ENCODE measurements around the gene PRDM7.

PRDM7 gene

DNA sequence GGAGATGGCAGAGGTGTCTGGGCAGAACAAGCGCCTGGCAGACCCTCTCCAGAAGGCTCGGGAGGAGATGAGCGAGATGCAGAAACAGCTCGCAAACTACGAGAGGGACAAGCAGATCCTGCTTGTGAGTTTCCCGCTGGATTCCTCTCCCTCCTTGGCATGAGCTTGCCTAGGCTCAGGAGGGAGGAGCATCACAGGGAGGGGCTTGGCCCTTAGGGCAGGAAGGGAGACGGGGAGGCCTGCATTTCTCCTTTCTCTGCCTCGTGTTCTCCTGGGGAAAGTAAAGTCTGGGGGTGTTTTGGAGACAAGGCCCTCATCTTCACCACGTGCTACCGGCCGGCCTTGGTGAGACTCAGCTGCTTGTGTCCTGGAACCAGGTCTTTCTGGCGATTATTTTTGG lies 39.9 kb downstream of the PRDM7 start:
- no peak for DNase-seq (ENCODE audit: low read depth, low spot score)

DNA sequence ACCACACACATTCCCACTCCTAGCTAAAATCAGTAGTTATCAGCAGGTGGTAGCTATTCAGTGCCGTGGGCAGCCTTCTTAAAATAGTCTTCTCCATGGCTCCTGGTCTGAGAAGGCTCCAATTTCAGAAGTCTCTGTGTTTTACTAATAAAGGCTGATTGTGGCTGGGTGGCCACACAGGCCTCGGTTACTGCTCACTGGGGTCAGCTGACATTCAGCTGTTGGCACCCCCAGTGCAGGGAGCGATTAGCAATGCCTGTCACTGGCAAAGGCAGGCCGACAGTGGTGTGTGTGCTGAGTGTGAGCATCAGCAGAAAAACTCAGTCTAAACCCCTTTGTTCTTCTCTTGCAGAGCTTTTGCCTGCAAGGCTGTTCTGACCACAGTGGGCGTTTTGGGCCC lies 41.2 kb downstream of the PRDM7 start:
- DNase-seq (ENCODE audit: low read depth, low spot score) = no peak

DNA sequence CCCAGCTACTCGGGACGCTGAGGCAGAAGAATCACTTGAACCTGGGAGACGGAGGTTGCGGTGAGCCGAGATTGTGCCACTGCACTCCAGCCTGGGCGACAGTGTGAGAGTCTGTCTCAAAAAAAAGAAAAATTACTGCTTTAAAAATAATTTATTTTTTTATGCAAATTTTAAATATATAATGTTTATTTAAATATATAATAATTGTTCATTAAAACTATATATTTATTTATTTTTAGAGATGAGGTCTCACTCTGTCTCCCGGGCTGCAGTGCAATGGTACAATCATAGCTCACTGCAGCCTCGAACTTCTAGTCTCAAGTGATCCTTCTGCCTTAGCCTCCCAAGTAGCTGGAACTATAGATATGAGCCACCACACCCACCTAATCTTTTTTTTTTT lies 42.6 kb downstream of the PRDM7 start:
- DNase-seq (ENCODE audit: low read depth, low spot score) = no peak

DNA sequence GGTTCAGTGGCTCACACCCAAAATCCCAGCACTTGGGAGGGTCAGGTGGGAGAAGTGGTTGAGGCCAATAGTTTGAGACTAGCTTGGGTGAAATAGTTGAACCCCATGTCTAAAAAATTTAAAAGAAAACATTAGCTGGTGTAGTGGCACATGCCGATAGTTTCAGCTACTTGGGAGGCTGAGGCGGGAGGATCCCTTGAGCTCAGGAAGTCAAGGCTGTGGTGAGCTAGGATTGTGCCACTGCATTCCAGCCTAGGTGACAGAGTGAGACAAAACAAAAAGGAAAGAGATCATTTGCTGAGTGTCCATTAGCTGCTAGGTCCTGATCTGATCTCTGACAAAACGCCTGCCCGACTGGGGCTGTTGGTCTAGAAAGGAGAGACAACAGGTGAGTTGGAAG lies 43.7 kb downstream of the PRDM7 start:
- no peak for DNase-seq (ENCODE audit: low read depth, low spot score)

DNA sequence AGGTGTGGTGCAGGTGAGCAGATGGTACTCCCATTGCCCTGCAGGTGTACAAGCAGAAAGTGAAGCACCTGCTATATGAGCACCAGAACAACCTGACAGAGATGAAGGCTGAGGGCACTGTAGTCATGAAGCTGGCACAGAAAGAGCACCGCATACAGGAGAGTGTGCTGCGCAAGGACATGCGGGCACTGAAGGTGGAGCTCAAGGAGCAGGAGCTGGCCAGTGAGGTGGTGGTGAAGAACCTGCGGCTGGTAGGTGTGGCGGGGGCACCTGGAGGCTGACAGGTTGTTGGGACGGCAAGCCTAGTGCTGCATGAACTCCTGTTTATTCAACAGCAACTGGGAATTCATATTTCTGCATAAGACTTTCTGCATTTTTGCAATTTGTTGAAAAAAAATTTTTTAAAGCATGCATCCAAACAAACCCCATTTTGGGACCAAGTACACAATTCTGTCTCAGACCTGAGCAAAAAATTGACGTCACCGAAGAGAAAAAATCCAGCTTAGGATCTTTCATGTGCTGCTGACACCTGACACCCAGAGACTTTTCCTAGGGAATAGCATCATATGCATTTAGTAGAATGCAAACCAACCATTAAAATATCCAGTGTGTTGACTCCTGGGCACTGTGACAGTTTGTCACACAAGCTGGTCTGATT lies 44.3 kb downstream of the PRDM7 start:
- no peak for DNase-seq (ENCODE audit: low read depth, low spot score)

DNA sequence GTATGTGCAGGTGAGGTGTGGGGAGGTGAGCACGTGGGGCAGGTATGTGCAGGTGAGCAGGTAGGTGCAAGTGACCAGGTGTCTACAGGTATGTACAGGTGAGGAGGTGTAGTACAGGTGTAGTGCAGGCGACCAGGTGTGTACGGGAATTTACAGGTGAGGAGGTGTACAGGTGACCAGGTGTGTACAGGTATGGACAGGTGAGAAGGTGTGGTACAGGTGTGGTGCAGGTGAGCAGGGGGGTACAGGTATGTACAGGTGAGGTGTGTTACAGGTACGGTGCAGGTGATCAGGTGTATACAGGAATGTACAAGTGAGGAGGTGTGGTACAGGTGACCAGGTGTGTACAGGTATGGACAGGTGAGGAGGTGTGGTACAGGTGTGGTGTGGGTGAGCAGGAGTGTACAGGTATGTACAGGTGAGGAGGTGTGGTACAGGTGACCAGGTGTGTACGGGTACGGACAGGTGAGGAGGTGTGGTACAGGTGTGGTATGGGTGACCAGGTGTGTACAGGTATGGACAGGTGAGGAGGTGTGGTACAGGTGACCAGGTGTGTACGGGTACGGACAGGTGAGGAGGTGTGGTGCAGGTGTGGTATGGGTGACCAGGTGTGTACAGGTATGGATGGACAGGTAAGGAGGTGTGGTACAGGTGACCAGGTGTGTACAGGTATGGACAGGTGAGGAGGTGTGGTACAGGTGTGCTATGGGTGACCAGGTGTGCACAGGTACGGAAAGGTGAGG lies 45.0 kb downstream of the PRDM7 start:
- DNase-seq (ENCODE audit: low read depth, low spot score) = no peak

DNA sequence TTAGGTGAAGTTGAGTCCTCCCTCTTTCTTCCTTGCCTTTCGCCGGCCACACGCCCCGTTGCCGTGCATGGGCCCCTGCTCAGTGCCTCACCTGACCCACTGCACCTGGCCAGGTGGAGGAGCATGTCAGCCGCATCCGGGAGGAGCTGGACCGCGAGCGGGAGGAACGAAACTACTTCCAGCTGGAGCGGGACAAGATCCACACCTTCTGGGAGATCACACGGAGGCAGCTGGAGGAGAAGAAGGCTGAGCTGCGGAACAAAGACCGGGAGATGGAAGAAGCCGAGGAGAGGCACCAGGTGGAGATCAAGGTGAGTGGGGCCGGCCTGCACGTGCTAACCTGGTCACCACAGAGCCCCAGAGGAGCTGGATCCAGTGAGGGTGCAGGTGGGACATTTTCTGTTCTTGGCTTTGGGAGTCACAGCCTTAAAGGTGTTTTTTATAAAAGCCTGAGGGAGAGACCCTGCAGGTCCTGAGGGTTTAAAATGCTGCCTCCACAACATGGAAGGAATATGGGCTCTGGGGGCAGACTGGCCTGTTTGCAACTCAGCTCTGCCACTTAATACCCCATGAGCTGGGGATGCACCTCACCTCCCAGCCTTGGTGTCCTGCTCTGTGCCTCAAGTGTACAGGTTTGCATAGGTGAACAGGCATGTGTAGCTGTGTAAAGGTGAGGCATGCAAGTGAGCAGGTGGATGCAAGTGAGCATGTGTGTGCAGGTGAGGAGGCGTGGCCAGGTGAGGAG lies 45.8 kb downstream of the PRDM7 start:
- no peak for DNase-seq (ENCODE audit: low read depth, low spot score)

DNA sequence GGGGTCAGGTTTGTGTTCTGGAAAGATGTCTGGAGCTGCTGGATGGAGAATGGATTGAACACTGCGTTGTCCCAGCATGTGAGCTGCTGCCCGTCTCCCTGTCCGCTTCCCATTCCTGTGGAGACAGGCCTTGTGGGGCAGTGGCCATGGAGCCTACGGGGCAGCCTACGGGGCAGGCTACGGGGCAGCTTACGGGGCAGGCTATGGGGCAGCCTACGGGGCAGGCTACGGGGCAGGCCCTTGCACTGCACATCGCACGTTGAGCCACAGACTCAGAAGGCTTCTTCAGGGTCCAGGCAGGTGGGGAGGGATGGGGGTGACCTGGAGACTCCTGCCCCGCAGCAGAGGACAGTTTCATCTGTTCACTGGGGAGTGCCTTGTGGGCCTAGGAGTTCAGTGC lies 48.1 kb downstream of the PRDM7 start:
- no peak for DNase-seq (ENCODE audit: low read depth, low spot score)

DNA sequence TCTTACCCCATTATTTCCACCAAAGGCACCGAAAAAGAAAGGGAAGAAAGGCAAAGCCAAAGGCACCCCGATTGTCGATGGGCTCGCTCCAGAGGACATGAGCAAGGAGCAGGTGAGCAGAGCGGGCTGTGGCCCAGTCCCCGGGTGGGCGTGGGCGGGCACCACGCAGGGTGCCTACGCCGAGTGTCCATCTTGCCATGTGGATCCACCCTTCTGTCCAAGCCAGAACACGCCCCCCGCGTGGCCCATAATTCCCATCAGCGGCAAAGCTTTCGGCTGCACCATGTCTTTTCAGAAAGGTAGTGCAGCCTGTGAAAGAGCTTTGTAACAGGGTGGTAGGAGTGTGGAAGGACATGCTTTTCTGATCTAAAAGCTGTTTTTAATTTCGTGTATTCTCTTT lies 49.5 kb downstream of the PRDM7 start:
- DNase-seq (ENCODE audit: low read depth, low spot score) = no peak

DNA sequence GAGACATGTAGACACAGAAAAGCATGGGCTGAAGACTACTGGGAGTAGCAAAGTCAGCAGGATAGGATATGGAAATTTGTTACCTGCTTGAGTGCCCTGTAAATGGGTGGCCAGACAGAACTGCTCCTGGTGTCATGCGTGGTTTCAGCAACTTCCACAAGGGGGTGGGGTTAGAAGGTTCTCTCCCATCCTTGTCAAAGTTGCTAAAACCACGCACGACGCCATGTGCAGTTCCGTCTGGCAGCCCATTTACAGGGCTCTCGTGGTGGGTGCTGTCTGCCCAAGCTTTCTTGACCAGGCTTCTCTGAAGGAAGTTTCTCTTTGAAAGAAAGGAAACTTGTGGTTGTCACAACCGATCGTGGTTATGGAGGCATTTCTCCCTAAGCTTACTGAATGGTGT lies 51.0 kb downstream of the PRDM7 start:
- DNase-seq (ENCODE audit: low read depth, low spot score) = no peak

DNA sequence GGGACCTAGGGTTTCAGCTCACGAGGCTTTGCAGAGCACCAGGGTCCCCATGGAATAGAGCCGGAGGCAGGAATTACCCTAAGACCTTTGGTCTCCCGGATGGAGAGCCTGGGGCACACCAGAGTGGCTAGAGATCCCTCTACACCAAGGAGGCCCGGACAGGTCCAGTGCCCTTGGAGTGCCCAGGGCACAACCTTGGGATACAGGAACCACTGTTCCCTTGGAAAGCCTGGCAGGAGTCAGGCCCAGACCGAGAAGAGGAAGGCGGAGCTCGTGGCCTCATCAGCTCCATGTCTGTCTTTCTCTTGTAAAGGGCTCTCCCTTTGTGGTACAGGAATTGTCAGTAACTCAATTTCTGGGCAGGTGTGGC lies 54.1 kb downstream of the PRDM7 start:
- no peak for DNase-seq (ENCODE audit: low read depth, low spot score)

DNA sequence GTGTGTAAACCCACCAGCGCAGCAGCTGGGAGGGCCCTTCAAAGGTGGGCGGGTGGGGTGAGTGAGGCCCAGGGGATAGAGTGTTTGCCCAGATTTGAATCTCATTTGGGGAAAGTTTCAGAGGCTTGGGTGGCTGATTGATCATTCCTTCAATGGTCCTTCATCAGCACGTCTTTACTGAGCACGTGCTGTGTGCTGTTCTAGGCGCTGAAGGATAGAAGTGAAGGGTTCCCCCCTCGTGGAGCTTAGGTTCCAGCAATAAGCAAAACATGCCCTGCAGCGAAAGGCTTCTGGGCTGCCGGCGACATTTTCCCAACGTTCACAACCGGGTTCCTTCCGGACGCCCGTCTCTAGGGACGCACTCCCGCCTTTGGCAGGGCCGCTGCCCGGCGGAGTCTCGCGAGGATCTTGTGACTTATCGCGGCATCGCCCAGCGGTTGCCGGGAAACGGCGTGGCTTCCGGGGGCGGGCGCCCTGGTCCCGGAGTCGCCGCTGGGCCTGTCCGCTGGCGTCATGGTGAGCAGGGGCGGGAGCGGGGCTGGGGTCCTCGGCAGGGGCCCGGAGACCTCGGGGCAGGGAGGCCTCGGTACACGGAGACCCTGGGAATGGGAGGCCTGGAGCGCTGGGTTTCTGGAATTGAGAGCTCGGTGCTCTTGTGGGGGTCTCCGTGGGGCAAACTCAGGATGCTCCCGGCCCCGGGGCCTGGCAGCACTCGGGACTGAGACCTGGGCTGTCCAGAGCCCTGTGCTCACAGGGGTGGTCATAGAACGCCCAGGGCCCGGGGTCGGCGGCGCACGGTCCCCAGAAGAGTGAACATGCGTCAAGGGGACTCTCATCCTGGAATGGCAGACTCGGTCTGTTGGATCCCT lies 54.7 kb downstream of the PRDM7 start:
- no peak for DNase-seq (ENCODE audit: low read depth, low spot score)

DNA sequence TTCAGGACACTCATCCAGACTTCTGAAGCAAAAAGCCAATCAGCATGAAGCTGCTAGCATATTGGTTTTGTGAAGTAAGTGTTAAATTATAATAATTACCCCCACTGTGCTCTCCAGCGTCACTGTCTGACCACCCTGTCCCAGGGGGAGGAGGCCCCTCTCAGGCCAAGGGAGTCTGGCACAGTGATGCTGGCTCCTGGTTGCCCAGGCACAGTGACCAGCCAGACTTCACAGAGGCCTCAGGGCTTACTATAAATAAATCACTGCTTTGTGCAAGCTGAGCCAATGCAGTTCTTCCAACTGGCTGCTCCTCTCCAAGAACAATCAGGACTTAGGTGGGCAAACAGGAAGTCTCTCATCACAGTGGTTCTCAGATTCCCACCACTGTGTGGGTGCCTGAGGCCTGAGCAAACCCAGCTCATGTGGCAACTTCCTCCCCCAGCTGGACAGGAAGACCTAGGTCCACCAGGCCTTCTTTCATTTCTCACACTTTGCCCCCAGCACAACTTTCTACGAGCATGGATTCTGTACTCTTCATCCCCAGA lies 56.2 kb downstream of the PRDM7 start:
- DNase-seq (ENCODE audit: low read depth, low spot score) = no peak

DNA sequence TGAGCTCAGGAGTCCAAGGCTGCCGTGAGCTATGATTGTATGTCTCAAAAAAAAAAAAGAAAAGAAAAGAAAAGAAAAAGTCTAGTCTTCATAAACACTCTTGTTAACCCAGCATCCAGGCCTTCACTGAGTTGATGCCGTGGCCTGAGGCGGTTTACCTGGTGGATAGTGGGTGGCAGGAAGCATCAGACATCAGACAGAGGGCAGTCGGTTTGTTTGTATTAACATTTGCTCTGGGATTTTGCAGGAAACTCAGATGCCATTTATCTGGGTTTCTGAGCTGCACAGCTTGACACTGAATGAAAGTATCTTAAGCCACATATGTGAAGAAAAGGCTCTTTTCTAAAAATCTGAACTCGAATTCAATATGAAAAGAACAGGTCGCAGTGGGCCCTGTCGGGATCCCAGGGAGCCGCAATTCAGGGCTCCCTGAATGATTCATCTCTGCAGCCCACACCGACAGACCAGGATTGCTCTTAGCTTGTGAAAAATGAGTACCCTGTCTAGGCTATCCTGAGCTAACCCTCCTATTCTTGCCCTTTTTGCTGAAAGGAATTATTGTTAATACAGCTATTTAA lies 56.8 kb downstream of the PRDM7 start:
- no peak for DNase-seq (ENCODE audit: low read depth, low spot score)

DNA sequence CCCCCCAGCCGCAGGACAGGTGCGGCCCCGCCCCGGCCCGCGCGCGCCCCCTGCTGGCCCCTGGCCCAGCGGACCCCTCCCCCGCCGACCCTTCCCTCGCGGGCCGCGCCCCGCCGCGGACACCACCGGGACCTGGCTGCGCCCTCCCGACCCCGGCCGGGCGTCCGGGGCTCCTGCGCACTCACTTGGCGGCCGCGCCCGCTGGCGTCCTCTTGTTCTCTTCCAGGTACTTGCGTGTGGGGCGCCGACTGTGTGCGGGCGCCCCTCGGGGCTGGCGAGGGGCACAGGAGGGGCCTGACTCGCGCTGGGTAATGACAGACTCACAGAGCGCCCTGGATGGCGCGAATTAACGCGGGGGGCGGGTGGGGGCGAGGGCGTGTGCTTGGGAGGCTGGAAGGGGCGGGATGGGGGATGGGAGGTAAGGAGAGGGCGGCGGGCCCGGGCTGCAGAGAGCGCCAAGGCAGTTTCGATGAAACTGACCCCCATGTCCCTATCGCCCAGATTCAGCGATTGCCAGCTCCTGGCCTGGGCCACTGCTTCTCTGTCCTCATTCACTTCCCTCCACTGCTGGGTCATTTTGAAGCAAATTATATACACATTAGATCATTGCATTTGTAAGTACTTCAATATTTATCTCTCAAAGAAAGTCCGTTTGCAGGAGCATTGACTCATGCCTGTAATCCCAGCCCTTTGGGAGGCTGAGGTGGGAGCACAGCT lies 57.4 kb downstream of the PRDM7 start:
- DNase-seq (ENCODE audit: low read depth, low spot score) = no peak

DNA sequence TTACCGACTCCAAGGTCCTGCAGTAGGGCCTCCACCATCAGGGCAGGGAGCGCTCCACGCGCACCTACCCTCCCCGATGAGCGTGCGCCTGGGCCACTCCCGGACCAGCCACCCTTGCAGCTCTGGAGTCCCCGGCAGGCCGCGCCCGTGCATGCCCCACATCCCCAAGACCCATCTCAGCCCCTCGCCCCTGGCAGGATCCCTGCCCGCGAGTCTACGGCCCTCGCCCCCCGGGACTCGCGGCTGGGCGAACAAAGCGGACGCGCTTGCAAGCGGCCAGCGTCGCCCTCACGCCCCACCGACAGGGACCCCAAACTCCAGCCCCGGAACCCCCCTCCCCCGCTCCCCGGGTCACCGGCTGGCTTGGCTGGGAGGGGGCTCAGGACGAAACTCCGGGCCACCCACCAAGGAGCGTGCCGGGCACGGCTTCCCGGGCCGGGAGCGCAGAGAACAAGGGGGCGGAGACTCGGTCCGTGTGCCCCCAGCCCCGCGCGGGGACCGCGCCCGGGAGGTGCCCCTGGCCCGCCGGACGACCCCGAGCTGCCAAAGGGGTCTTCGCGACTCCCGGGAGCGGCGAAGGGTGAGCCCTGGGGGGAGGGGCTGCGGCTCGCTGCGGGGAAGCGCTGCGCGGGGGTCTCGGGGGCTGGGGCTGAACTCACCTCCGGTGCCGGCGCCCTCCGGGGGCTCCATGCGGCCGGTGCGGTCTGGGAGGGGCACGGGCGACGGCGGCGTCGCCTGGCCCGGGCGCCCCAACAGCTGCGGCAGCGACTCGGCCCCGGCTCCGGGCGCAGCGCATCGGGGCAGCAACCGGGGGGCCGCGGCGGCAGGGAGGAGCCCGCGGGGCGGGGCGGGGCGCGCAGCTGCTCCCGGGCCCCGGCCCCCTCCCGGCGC lies 58.2 kb downstream of the PRDM7 start, which contains the start of gene DBNDD1:
Gene DBNDD1 (minus strand): TSS at position 805 of the 891 bp plus-strand sequence. CDS start 115 bp downstream, at position 690.
- no peak for DNase-seq (ENCODE audit: low read depth, low spot score)

DNA sequence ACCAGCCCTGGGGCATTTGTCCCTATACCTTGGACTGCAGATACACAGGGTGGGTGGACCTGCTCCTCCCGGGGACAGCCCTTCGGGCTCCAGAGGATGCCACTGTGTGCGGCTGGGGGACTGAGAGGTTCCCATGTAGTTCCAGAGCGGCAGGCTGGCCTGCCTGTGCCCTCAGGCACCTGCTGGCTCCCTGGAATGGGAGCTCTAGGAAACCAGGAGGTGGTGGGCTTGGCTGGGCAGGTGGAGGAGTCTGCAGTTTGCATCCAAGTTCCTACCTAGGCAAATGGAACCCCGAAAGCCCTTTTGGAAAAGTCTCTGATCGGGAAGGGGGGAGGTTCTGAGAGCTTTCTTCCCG lies 58.9 kb downstream of the PRDM7 start:
- no peak for DNase-seq (ENCODE audit: low read depth, low spot score)

DNA sequence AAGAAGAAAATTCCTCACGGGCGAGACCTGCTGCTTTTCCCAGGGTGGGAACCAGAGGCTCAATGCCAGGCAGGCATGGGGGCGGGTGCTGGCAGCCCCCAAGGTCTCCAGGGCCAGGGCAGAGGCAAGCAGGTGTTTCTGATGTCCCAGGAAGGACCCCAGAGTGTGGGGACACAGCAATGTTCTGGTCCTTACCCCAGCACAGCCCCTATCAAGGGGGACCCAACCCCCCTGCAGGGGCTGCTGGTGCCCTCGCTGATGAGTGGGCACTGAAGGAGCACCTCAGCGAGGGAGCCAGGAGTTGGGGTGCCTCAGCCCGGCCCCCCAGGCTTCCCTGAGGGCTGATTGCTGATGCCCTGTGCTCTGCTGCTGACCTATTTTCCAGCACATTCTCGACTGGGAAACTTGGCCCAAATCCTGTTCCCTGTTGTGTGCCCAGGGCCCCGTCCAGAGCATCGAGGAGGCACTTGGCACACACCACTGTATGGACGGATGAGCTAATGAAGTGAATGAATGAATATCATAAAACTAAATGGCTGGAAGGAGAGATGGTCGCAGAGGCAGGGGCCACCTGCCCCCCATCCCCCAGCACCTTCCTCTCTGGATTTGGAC lies 60.7 kb downstream of the PRDM7 start:
- no peak for DNase-seq (ENCODE audit: low read depth, low spot score)
